K562 (cell line): Measurements from ENCODE around the gene MRI1. TPM values are rescaled to one million over a fixed set of nuclear protein-coding genes. Genes with fewer than 3 reads are reported as not detected.

Experiments
- ATAC-seq: fragments of 200-7000 bp; cut with Tn5 transposase; 3 replicates; pipeline ENCODE4 v1.9.1; 2020; ENCODE audit warnings: moderate library complexity
- BruUV-seq: library from RNA; stranded (reverse); fragments of 400-500 nt; replicated peaks from 2 replicates; lab custom pipeline; 2021; lab: Mats Ljungman, UMichigan
- CTCF ChIA-PET: fragments of 300-600 bp; formaldehyde crosslinking; extraction: SDS; loops from one replicate; lab custom pipeline; 2021; ENCODE audit warnings: low intra/inter-chr PET ratio; lab: Yijun Ruan, JAX
- POLR2A ChIA-PET: fragments of 300-600, 350-650 bp; sonication (Branson Sonifier 250); formaldehyde crosslinking; extraction: SDS; loops from one replicate; lab custom pipeline; 2021; ENCODE audit warnings: antibody characterized with exemption, inconsistent platforms; lab: Yijun Ruan, JAX
- DNase-seq, 4 experiments: peaks; one replicate each; pipeline versions ENCODE4 v3.0.0 to v3.0.0-alpha.2; 2011 to 2018; ENCODE audit warnings: low spot score in 3 of 4, mixed read lengths in 3 of 4; ENCODE audit errors: extremely low read depth in 1 of 4
- FAIRE-seq: peaks from 2 replicates; lab custom pipeline; 2011; peaks lifted over from hg19 to GRCh38; lab: Jason Lieb, UNC
- H2AFZ ChIP-seq: 2 replicates; pipeline ENCODE4 v1.6.0; 2011; ENCODE audit warnings: low read depth, low read length, control low read depth, inconsistent platforms
- H3K27ac ChIP-seq: fragments of 200-600 bp; 3 replicates; pipeline ENCODE4 v1.8.0; 2011; ENCODE audit warnings: low read depth, mild to moderate bottlenecking, control low read depth, inconsistent platforms, low read length, moderate library complexity, mixed read lengths; ENCODE audit errors: extremely low read depth
- H3K27me3 ChIP-seq, 2 experiments: fragments of 300-600 bp in 1 of 2; 2 replicates in 1 of 2; 3 replicates in 1 of 2; pipeline versions ENCODE4 v1.6.0 to v1.8.0; 2011; ENCODE audit warnings: inconsistent platforms in 2 of 2, low read length in 2 of 2, mild to moderate bottlenecking in 1 of 2, mixed read lengths in 1 of 2, moderate library complexity in 1 of 2; ENCODE audit not compliant: control insufficient read depth in 2 of 2, insufficient read depth in 2 of 2
- H3K36me3 ChIP-seq: fragments of 300-600 bp; 3 replicates; pipeline ENCODE4 v1.8.0; 2011; ENCODE audit warnings: mild to moderate bottlenecking, low read length, inconsistent platforms; ENCODE audit not compliant: control insufficient read depth, insufficient read depth
- H3K4me1 ChIP-seq, 2 experiments: fragments of 200-600 bp in 1 of 2; replicated peaks in 1 of 2; 2 replicates in 1 of 2; 3 replicates in 1 of 2; pipeline versions ENCODE4 v1.5.1 to v1.8.0; 2011; ENCODE audit warnings: inconsistent platforms in 2 of 2, low read length in 2 of 2, mild to moderate bottlenecking in 1 of 2, mixed read lengths in 1 of 2, moderate library complexity in 1 of 2; ENCODE audit not compliant: control insufficient read depth in 2 of 2, insufficient read depth in 2 of 2
- H3K4me2 ChIP-seq: 2 replicates; pipeline ENCODE4 v1.6.1; 2011; ENCODE audit warnings: low read length, control low read depth, inconsistent platforms, mixed read lengths; ENCODE audit not compliant: insufficient read depth
- H3K4me3 ChIP-seq: fragments of 200-600 bp; sonication (generic), shearing (Covaris generic); 2 replicates; pipeline ENCODE4 v1.5.1; 2016; ENCODE audit warnings: control low read depth, inconsistent platforms
- H3K79me2 ChIP-seq: fragments of 200-600 bp; 3 replicates; pipeline ENCODE4 v1.8.0; 2011; ENCODE audit warnings: low read length, inconsistent platforms; ENCODE audit not compliant: control insufficient read depth, insufficient read depth
- H3K9ac ChIP-seq, 2 experiments: 2 replicates each; pipeline versions ENCODE4 v1.6.0 to v1.6.1; 2011; ENCODE audit warnings: low read depth in 2 of 2, low read length in 2 of 2, control low read depth in 1 of 2, inconsistent platforms in 1 of 2, mild to moderate bottlenecking in 1 of 2, mixed read lengths in 1 of 2; ENCODE audit not compliant: insufficient read depth in 1 of 2
- H3K9me1 ChIP-seq: one replicate; pipeline ENCODE4 v1.6.0; 2011; ENCODE audit warnings: inconsistent platforms, mild to moderate bottlenecking, low read length, moderate library complexity; ENCODE audit not compliant: control insufficient read depth, insufficient read depth
- H3K9me3 ChIP-seq: replicated peaks from 2 replicates; pipeline ENCODE4 v1.5.1; 2011; ENCODE audit warnings: low read depth, low read length, inconsistent platforms; ENCODE audit not compliant: control insufficient read depth, insufficient read depth
- H4K20me1 ChIP-seq: replicated peaks from 2 replicates; pipeline ENCODE4 v1.6.1; 2011; ENCODE audit warnings: low read length, inconsistent platforms, mixed read lengths; ENCODE audit not compliant: control insufficient read depth, insufficient read depth
- MAFK ChIP-seq: IDR thresholded peaks from 2 replicates; pipeline ENCODE4 v1.6.1; 2011; ENCODE audit warnings: low read length, improper control_type of control experiment
- POLR2G ChIP-seq: fragments of 200-400 bp; formaldehyde crosslinking; IDR thresholded peaks from 2 replicates; pipeline ENCODE4 v1.6.1; 2017; ENCODE audit warnings: low read depth, mild to moderate bottlenecking, antibody characterized with exemption, low read length, moderate library complexity
- RAD21 ChIP-seq, 2 experiments: fragments of 250-450 bp in 1 of 2; fragments of 450-650 bp in 1 of 2; sonication (Bioruptor Pico) in 1 of 2; formaldehyde crosslinking in 1 of 2; IDR thresholded peaks in 1 of 2; conservative IDR thresholded peaks in 1 of 2; 2 replicates each; pipeline versions ENCODE4 v1.4.0 to v1.8.0; 2020 to 2022; ENCODE audit warnings: mild to moderate bottlenecking in 2 of 2, moderate library complexity in 1 of 2
- RCOR1 ChIP-seq, 2 experiments: IDR thresholded peaks; 2 replicates each; pipeline ENCODE4 v1.6.1; 2012; ENCODE audit warnings: low read depth in 2 of 2, low read length in 2 of 2, borderline replicate concordance in 1 of 2, improper control_type of control experiment in 1 of 2
- SRF ChIP-seq, 2 experiments: fragments of 250-450, 450-650 bp in 1 of 2; sonication (Bioruptor Pico) in 1 of 2; sonication (generic) in 1 of 2; formaldehyde crosslinking; IDR thresholded peaks; 2 replicates each; pipeline versions ENCODE4 v1.5.0 to v1.5.1; 2020 to 2022; ENCODE audit warnings: mild to moderate bottlenecking in 1 of 2, missing genetic modification reagents in 1 of 2
- ZBTB17 ChIP-seq: fragments of 450-650 bp; formaldehyde crosslinking; IDR thresholded peaks from 2 replicates; pipeline ENCODE4 v1.4.0; 2020; ENCODE audit warnings: mild to moderate bottlenecking
- WGBS: fragments of 100-300 bp; shearing (Covaris generic); methylation state at CpG from one replicate; pipeline ENCODE4 v1.1.6; 2016; ENCODE audit warnings: low coverage, mixed read lengths; ENCODE audit not compliant: insufficient coverage; ENCODE audit errors: missing lambda C conversion rate; 5-methylcytosine and 5-hydroxymethylcytosine counted together
- in situ Hi-C: fragments of 300-500 bp; cut with MboI; formaldehyde crosslinking; loops from 4 replicates; pipeline ENCODE4 v1.15.0; 2018; ENCODE audit warnings: inconsistent platforms, mixed read lengths
- intact Hi-C: fragments of 100-400 bp; cut with micrococcal nuclease; formaldehyde crosslinking; loops from 2 replicates; pipeline ENCODE4 v1.14.2; 2022
- polyA plus RNA-seq, 8 experiments: library from polyadenylated mRNA; depleted of rRNA in 4 of 8; stranded (reverse) in 5 of 8; unstranded in 3 of 8; fragments of >200 nt; fragmentation: Nextera tagmentation in 2 of 8; fragmentation: Illumina TruSeq in 1 of 8; extraction: Ambion mirVana in 2 of 8; extraction: Trizol in 1 of 8; gene quantifications; 2 replicates each; pipeline versions ENCODE4 v1.2.1 to v1.2.3, GENCODE V29; 2011 to 2014; ENCODE audit warnings: inconsistent platforms in 1 of 8, missing spikeins in 1 of 8
- total RNA-seq, 7 experiments: library from RNA; depleted of rRNA in 6 of 7; stranded (reverse); fragments of >200 nt in 6 of 7; fragmentation: Illumina TruSeq in 2 of 7; extraction: Trizol in 2 of 7; gene quantifications; 2 replicates each; pipeline versions ENCODE4 v1.2.1 to v1.2.3, GENCODE V29; 2011 to 2021; ENCODE audit warnings: low replicate concordance in 1 of 7
- TF ChIP-seq, protein P1 (sequence below), 3 experiments: IDR thresholded peaks in 2 of 3; conservative IDR thresholded peaks in 1 of 3; 2 replicates each; pipeline ENCODE4 v1.5.1; 2011 to 2012; ENCODE audit warnings: low read length in 3 of 3, mild to moderate bottlenecking in 3 of 3, control low read depth in 2 of 3, improper control_type of control experiment in 1 of 3, inconsistent platforms in 1 of 3, low read depth in 1 of 3, mixed read lengths in 1 of 3, moderate library complexity in 1 of 3; ENCODE audit not compliant: insufficient read depth in 2 of 3
- TF ChIP-seq, protein P2 (sequence below): sonication (generic); formaldehyde crosslinking; IDR thresholded peaks from 2 replicates; pipeline ENCODE4 v1.8.1; 2023; ENCODE audit warnings: mild to moderate bottlenecking, missing genetic modification reagents

Gene MRI1
- total and polyA plus RNA-seq, 9 of the 15 experiments (the other 6 are each of a cell fraction or from before 2014, with no cell fraction given) = 5.5 to 57.4 (median 28.2) TPM

DNA sequence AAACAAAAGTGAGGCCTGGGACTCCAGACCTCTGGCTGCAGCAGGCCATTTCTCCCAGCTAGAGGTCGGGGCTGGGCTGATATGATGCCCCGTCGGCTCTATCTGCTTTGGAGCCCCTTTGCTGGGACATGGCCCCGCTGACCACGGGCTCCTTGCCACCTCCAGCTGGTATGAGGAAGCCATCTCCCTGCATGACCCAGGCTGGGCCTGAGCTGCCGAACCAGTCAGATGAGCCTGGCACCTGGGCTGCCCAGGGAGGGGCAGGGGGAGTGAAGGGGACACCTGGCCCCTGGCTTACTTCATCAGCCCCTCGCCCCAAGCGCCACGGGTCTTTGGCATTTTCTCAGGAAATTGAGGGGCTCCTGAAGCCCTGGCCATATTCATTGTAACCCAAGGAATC lies 38.7 kb downstream of the MRI1 start:
- CTCF ChIA-PET = no interaction called here
- 55% methylated on average over 7 of the region's 9 CpGs for WGBS
- peak overlapping the region; percentile 41; the same call in 1 of the 3 replicates for H3K27ac ChIP-seq

DNA sequence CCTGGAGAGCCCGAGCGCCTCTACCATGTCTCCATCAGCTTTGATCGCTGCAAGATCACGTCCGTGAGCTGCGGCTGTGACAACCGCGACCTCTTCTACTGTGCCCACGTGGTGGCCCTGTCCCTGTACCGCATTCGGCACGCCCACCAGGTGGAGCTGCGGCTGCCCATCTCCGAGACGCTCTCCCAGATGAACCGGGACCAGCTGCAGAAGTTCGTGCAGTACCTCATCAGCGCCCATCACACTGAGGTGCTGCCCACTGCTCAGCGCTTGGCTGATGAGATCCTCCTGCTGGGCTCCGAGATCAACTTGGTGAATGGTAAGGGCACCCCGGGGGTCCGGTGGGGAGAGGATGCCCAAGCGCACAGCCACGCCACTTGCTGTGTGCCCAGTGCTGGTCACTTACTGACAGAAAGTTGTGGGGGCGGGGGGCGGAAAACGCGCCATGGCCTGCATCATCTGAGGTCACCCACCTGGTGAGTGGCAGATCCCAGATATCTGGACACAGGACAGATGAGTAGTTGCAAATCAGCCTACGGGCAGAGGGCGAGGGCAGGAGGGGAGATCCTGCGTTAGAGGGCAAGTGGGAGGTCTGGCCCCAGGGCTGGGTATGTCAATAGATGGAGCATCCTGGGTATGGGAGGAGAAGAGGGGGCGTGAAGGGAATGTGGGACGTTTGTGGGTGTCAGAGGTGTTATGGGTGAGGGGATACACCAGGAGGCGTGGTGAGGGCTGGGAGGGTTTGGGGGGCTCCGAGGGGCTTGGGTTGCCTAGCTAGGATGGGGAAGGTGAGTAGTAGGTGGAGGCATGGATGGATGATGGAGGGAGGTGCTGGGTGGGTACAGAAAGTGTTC lies 40.7 kb downstream of the MRI1 start:
- H3K9me1 ChIP-seq = no peaks in the 10 kb centered on the region
- BruUV-seq = no TSS peak
- in situ Hi-C loops = no loop called here
- no peaks in the 10 kb centered on the region for H3K9me3 ChIP-seq
- H3K9ac ChIP-seq = peak overlapping the region in 1 of 2 experiments; percentile 60; a peak in 1 of 4 replicates
- no peaks in the 10 kb centered on the region for H3K27me3 ChIP-seq
- ATAC-seq = peak; percentile 68
- ChIA-PET POLR2A (interaction anchor here (1.1 kb wide), 1 partner anchor 29 kb away, joined by 3 read pairs; no protein-coding TSS in a partner anchor), CTCF (no interaction called here)
- FAIRE-seq = no peak
- peak in 3 of 4 experiments; percentile 35 to 48 (median 40) for DNase-seq
- H3K36me3 ChIP-seq = no peaks in the 10 kb centered on the region
- no peak overlapping the region for H3K4me3 ChIP-seq
- intact Hi-C loops = no loop called here
- H4K20me1 ChIP-seq = no peaks in the 10 kb centered on the region
- WGBS = 67% methylated on average over 33 of the region's 35 CpGs
- peaks cover 6 to 21% of the 10 kb centered on the region in 2 experiments; a peak in 4 of 5 replicates for H3K4me1 ChIP-seq
- no peak overlapping the region for H3K4me2 ChIP-seq
- H3K79me2 ChIP-seq = no peaks in the 10 kb centered on the region
- H3K27ac ChIP-seq = no peak overlapping the region
- H2AFZ ChIP-seq = no peak overlapping the region
- no peak for TF ChIP-seq RCOR1 (IDR thresholded peaks at IDR 0.05; ENCODE audit: borderline replicate concordance in 1 of 2, low read depth in 2 of 2, low read length in 2 of 2)
- TF ChIP-seq, protein P1, sequence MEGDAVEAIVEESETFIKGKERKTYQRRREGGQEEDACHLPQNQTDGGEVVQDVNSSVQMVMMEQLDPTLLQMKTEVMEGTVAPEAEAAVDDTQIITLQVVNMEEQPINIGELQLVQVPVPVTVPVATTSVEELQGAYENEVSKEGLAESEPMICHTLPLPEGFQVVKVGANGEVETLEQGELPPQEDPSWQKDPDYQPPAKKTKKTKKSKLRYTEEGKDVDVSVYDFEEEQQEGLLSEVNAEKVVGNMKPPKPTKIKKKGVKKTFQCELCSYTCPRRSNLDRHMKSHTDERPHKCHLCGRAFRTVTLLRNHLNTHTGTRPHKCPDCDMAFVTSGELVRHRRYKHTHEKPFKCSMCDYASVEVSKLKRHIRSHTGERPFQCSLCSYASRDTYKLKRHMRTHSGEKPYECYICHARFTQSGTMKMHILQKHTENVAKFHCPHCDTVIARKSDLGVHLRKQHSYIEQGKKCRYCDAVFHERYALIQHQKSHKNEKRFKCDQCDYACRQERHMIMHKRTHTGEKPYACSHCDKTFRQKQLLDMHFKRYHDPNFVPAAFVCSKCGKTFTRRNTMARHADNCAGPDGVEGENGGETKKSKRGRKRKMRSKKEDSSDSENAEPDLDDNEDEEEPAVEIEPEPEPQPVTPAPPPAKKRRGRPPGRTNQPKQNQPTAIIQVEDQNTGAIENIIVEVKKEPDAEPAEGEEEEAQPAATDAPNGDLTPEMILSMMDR (IDR thresholded peaks at IDR 0.05 in 2 of 3, conservative IDR thresholded peaks at IDR 0.05 in 1 of 3; ENCODE audit: insufficient read depth in 2 of 3, low read depth in 1 of 3, low read length in 3 of 3) = peak; percentile 44 to 61 (median 45); a peak in 5 of 6 replicates
- TF ChIP-seq RAD21 (CRISPR knock-in tag; conservative IDR thresholded peaks at IDR 0.05 in 1 of 2, IDR thresholded peaks at IDR 0.05 in 1 of 2) = peak in 1 of 2 experiments; percentile 19; a peak in 1 of 4 replicates
- TF ChIP-seq, protein P2, sequence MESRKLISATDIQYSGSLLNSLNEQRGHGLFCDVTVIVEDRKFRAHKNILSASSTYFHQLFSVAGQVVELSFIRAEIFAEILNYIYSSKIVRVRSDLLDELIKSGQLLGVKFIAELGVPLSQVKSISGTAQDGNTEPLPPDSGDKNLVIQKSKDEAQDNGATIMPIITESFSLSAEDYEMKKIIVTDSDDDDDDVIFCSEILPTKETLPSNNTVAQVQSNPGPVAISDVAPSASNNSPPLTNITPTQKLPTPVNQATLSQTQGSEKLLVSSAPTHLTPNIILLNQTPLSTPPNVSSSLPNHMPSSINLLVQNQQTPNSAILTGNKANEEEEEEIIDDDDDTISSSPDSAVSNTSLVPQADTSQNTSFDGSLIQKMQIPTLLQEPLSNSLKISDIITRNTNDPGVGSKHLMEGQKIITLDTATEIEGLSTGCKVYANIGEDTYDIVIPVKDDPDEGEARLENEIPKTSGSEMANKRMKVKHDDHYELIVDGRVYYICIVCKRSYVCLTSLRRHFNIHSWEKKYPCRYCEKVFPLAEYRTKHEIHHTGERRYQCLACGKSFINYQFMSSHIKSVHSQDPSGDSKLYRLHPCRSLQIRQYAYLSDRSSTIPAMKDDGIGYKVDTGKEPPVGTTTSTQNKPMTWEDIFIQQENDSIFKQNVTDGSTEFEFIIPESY = peak; percentile 98

More for the DNA sequence above, 38.7 kb downstream of the MRI1 start:
- no peaks in the 10 kb centered on the region for H3K9me1 ChIP-seq
- in situ Hi-C loops (no loop called here), intact Hi-C loops (no loop called here)
- peak overlapping the region in 1 of 2 experiments; percentile 10; a peak in 2 of 4 replicates for H3K9ac ChIP-seq
- no peaks in the 10 kb centered on the region for H3K79me2 ChIP-seq
- POLR2A ChIA-PET = interaction anchor here (0.7 kb wide), 1 partner anchor 23 kb away, joined by 3 read pairs; no protein-coding TSS in a partner anchor
- no peak overlapping the region for H2AFZ ChIP-seq
- no peak overlapping the region for H3K4me3 ChIP-seq
- H3K4me1 ChIP-seq = peaks cover 6 to 19% of the 10 kb centered on the region in 2 experiments; a peak in 4 of 5 replicates
- H3K4me2 ChIP-seq = no peak overlapping the region; the same call in 1 of the 2 replicates
- no peak for DNase-seq
- no peaks in the 10 kb centered on the region for H3K27me3 ChIP-seq
- H4K20me1 ChIP-seq = no peaks in the 10 kb centered on the region
- no TSS peak for BruUV-seq
- FAIRE-seq = no peak
- peak; percentile 24; the same call in 2 of the 3 replicates for ATAC-seq
- TF ChIP-seq POLR2G (0 out of 2 replicates have a peak, but pooled peaks have one; percentile 17), ZBTB17 (CRISPR knock-in tag) (no peak), SRF (CRISPR knock-in tag; IDR thresholded peaks at IDR 0.05) (no peak), MAFK (no peak)
- H3K36me3 ChIP-seq = no peaks in the 10 kb centered on the region
- H3K9me3 ChIP-seq = no peaks in the 10 kb centered on the region
